Hematopoietic multipotent progenitor cell (in vitro differentiated cells): ENCODE measurements around the gene SLAIN1. TPM values are rescaled to one million over a fixed set of nuclear protein-coding genes. Genes with fewer than 3 reads are reported as not detected.

Experiments
- DNase-seq, 3 donors: peaks; one replicate each; pipeline ENCODE4 v3.0.0-alpha.2; 2011 to 2015; ENCODE audit warnings: low read depth in 2 of 3, low spot score in 2 of 3
- total RNA-seq: library from RNA; depleted of rRNA; stranded (reverse); fragments of >200 nt; gene quantifications from one replicate; pipeline ENCODE4 v1.2.3, GENCODE V29; 2012

Gene SLAIN1
- total RNA-seq, 1 donor = 25.9 TPM

- no peak for DNase-seq
Observed at GRCh38 chr13:77703408-77703807, 5.9 kb downstream of the SLAIN1 start.

GRCh38 chr13:77714119-77714755 is 16.8 kb downstream of the SLAIN1 start:
- no peak for DNase-seq

- no peak for DNase-seq
Observed at GRCh38 chr13:77715233-77715891, 17.9 kb downstream of the SLAIN1 start.

- no peak for DNase-seq
Observed at GRCh38 chr13:77716692-77717091, 19.2 kb downstream of the SLAIN1 start.

- no peak for DNase-seq
Observed at GRCh38 chr13:77717508-77717907, 20.0 kb downstream of the SLAIN1 start.

- DNase-seq = no peak
Observed at GRCh38 chr13:77719128-77719527, 21.6 kb downstream of the SLAIN1 start.

- no peak for DNase-seq
Observed at GRCh38 chr13:77720988-77721387, 23.5 kb downstream of the SLAIN1 start.

GRCh38 chr13:77724092-77724491 is 26.6 kb downstream of the SLAIN1 start:
- DNase-seq = no peak

GRCh38 chr13:77725071-77725470 is 27.6 kb downstream of the SLAIN1 start:
- DNase-seq = no peak

GRCh38 chr13:77728265-77729125 is 31.0 kb downstream of the SLAIN1 start:
- DNase-seq = no peak

- DNase-seq = no peak
Observed at GRCh38 chr13:77729502-77730221, 32.2 kb downstream of the SLAIN1 start.

- no peak for DNase-seq
Observed at GRCh38 chr13:77730572-77730971, 33.1 kb downstream of the SLAIN1 start.

GRCh38 chr13:77732287-77732686 is 34.8 kb downstream of the SLAIN1 start:
- no peak for DNase-seq

GRCh38 chr13:77733674-77734073 is 36.2 kb downstream of the SLAIN1 start:
- no peak for DNase-seq

- no peak for DNase-seq
Observed at GRCh38 chr13:77737583-77738200, 40.2 kb downstream of the SLAIN1 start.

GRCh38 chr13:77740097-77740735 is 42.7 kb downstream of the SLAIN1 start:
- no peak for DNase-seq

GRCh38 chr13:77740931-77741596 is 43.6 kb downstream of the SLAIN1 start:
- DNase-seq = no peak

- DNase-seq = no peak
Observed at GRCh38 chr13:77741597-77741972, 44.1 kb downstream of the SLAIN1 start.

- no peak for DNase-seq
Observed at GRCh38 chr13:77742801-77743200, 45.3 kb downstream of the SLAIN1 start.

GRCh38 chr13:77745784-77746183 is 48.3 kb downstream of the SLAIN1 start:
- DNase-seq = no peak
